ENCODE results near the gene RFWD3. TPM values are rescaled to one million over a fixed set of nuclear protein-coding genes. Genes with fewer than 3 reads are reported as not detected.
A peak's percentile ranks its signal among the peaks of the same experiment; 100 is the strongest.

Gene RFWD3
- total RNA-seq, 4 donors from 2014 or later: 8.1 to 31.9 (median 15.5) TPM

GRCh38 chr16:74608944-74609343, 57.7 kb downstream of the RFWD3 start:
- Histone ChIP-seq H3K27ac (no peak overlapping the region), H3K36me3 (no peaks in the 10 kb centered on the region), H3K4me3 (no peak overlapping the region), H3K27me3 (no peaks in the 10 kb centered on the region), H3K9me3 (no peaks in the 10 kb centered on the region), H3K4me1 (peaks cover 5 to 33% (median 14%) of the 10 kb centered on the region in 3 donors)
- ATAC-seq: no peak
- 81 to 83% methylated on average over 6 of the region's 6 CpGs for WGBS, 2 donors (ENCODE audit: low coverage in 1 of 2)
- TF ChIP-seq POLR2A (IDR thresholded peaks at IDR 0.05) (no peak), EP300 (IDR thresholded peaks at IDR 0.05) (no peak), POLR2AphosphoS5 (IDR thresholded peaks at IDR 0.05) (no peak), CTCF (IDR thresholded peaks at IDR 0.05) (no peak)

- H3K4me1 ChIP-seq: peaks cover 5 to 38% (median 14%) of the 10 kb centered on the region in 3 donors
- WGBS, 2 donors (ENCODE audit: low coverage in 1 of 2): 57 to 90% methylated on average over 2 to 3 of the region's 6 CpGs
- no peaks in the 10 kb centered on the region for H3K9me3 ChIP-seq
- ATAC-seq: no peak
- no peak overlapping the region for H3K27ac ChIP-seq
- no peaks in the 10 kb centered on the region for H3K36me3 ChIP-seq
- no peak for TF ChIP-seq EP300 (IDR thresholded peaks at IDR 0.05)
- TF ChIP-seq POLR2AphosphoS5 (IDR thresholded peaks at IDR 0.05): no peak
- no peak for TF ChIP-seq POLR2A (IDR thresholded peaks at IDR 0.05)
- TF ChIP-seq CTCF (IDR thresholded peaks at IDR 0.05): no peak
- H3K4me3 ChIP-seq: no peak overlapping the region
- H3K27me3 ChIP-seq: no peaks in the 10 kb centered on the region
Measured at GRCh38 chr16:74608381-74608780, 58.3 kb downstream of the RFWD3 start.

- Histone ChIP-seq H3K27ac (peak overlapping the region in 3 of 4 donors; percentile 86 to 98 (median 96)), H3K36me3 (no peaks in the 10 kb centered on the region), H3K9me3 (no peaks in the 10 kb centered on the region), H3K4me1 (peaks cover 5 to 42% (median 14%) of the 10 kb centered on the region in 3 donors), H3K27me3 (no peaks in the 10 kb centered on the region), H3K4me3 (no peak overlapping the region)
- no peak for ATAC-seq
- TF ChIP-seq EP300 (IDR thresholded peaks at IDR 0.05): no peak
- no peak for TF ChIP-seq POLR2AphosphoS5 (IDR thresholded peaks at IDR 0.05)
- no peak for TF ChIP-seq CTCF (IDR thresholded peaks at IDR 0.05)
- TF ChIP-seq POLR2A (IDR thresholded peaks at IDR 0.05): no peak
- 58 to 71% methylated on average over 2 to 3 of the region's 6 CpGs for WGBS, 2 donors (ENCODE audit: low coverage in 1 of 2)
Measured at GRCh38 chr16:74607962-74608356, 58.7 kb downstream of the RFWD3 start.

- H3K9me3 ChIP-seq: no peaks in the 10 kb centered on the region
- peaks cover 5 to 48% (median 14%) of the 10 kb centered on the region in 3 donors for H3K4me1 ChIP-seq
- no peak for ATAC-seq
- WGBS, 2 donors (ENCODE audit: low coverage in 1 of 2): 5 to 11% methylated on average over 10 to 12 of the region's 14 CpGs
- TF ChIP-seq POLR2A (IDR thresholded peaks at IDR 0.05): no peak
- TF ChIP-seq CTCF (IDR thresholded peaks at IDR 0.05): no peak
- no peak for TF ChIP-seq POLR2AphosphoS5 (IDR thresholded peaks at IDR 0.05)
- TF ChIP-seq EP300 (IDR thresholded peaks at IDR 0.05): no peak
- no peaks in the 10 kb centered on the region for H3K27me3 ChIP-seq
- H3K27ac ChIP-seq: peak overlapping the region; percentile 82 to 98 (median 91)
- no peaks in the 10 kb centered on the region for H3K36me3 ChIP-seq
- H3K4me3 ChIP-seq: peak overlapping the region; percentile 68 to 75
Measured at GRCh38 chr16:74607310-74607961, 59.2 kb downstream of the RFWD3 start.
